Tibial nerve (tissue), 4 donors: ENCODE data around the gene TERT. TPM values are rescaled to one million over a fixed set of nuclear protein-coding genes. Genes with fewer than 3 reads are reported as not detected.

ENCODE experiments used
- DNase-seq, 2 donors: peaks; one replicate each; pipeline ENCODE4 v3.0.0-alpha.2; 2019; ENCODE audit warnings: low spot score in 2 of 2
- H3K27ac ChIP-seq, 4 donors: fragments of 200-600 bp; sonication (generic) in 3 of 4; one replicate each; pipeline ENCODE4 v1.5.1; 2017 to 2019; ENCODE audit warnings: mild to moderate bottlenecking in 1 of 4
- H3K27me3 ChIP-seq, 2 donors: fragments of 200-600 bp; sonication (generic) in 1 of 2; one replicate each; pipeline versions ENCODE4 v1.5.1 to v1.6.0; 2017 to 2019
- H3K36me3 ChIP-seq, 3 donors: fragments of 200-600 bp; sonication (generic); one replicate each; pipeline ENCODE4 v1.5.1; 2018 to 2019
- H3K4me1 ChIP-seq, 4 donors: fragments of 200-600 bp; sonication (generic) in 3 of 4; one replicate each; pipeline ENCODE4 v1.5.1; 2017 to 2019
- H3K4me3 ChIP-seq, 4 donors: fragments of 200-600 bp; sonication (generic) in 3 of 4; one replicate each; pipeline ENCODE4 v1.5.1; 2017 to 2019; ENCODE audit warnings: mild to moderate bottlenecking in 1 of 4, moderate library complexity in 1 of 4
- H3K9me3 ChIP-seq, 4 donors: fragments of 200-600 bp; sonication (generic) in 3 of 4; one replicate each; pipeline ENCODE4 v1.5.1; 2017 to 2019
- CTCF ChIP-seq, 5 experiments: fragments of 200-600 bp in 3 of 5; fragments of 450-650 bp in 2 of 5; sonication (generic) in 3 of 5; IDR thresholded peaks; one replicate each; pipeline ENCODE4 v1.5.1; 2016 to 2019; ENCODE audit warnings: antibody characterized with exemption in 5 of 5, mild to moderate bottlenecking in 3 of 5, moderate library complexity in 2 of 5
- EP300 ChIP-seq, 2 donors: sonication (generic); formaldehyde crosslinking; IDR thresholded peaks; one replicate each; pipeline ENCODE4 v1.6.1; 2017; ENCODE audit warnings: antibody characterized with exemption in 2 of 2, mild to moderate bottlenecking in 1 of 2
- POLR2A ChIP-seq, 2 donors: fragments of 450-650 bp; IDR thresholded peaks; one replicate each; pipeline ENCODE4 v1.6.1; 2017; ENCODE audit warnings: antibody characterized with exemption in 2 of 2, mild to moderate bottlenecking in 2 of 2, moderate library complexity in 2 of 2
- WGBS, 2 donors: methylation state at CpG; one replicate each; pipeline ENCODE4 v1.1.5; 2018; 5-methylcytosine and 5-hydroxymethylcytosine counted together
- total RNA-seq, 4 donors: library from RNA; depleted of rRNA; stranded (reverse); fragments of >200 nt; gene quantifications; one replicate each; pipeline ENCODE4 v1.1.0, GENCODE V29; 2016

The TERT gene
- total RNA-seq, 4 donors from 2014 or later = not detected

- 78 to 83% methylated on average over 27 of the region's 27 CpGs for WGBS, 2 donors
- H3K27me3 ChIP-seq = no peaks in the 10 kb centered on the region
Observed at GRCh38 chr5:1222621-1223277, 72.1 kb downstream of the TERT start.

GRCh38 chr5:1222147-1222546, 72.7 kb downstream of the TERT start:
- 96 to 97% methylated on average over 9 of the region's 9 CpGs for WGBS, 2 donors
- no peaks in the 10 kb centered on the region for H3K36me3 ChIP-seq
- TF ChIP-seq EP300 (IDR thresholded peaks at IDR 0.05) (no peak), POLR2A (IDR thresholded peaks at IDR 0.05) (no peak), CTCF (IDR thresholded peaks at IDR 0.05) (no peak)
- no peaks in the 10 kb centered on the region for H3K4me1 ChIP-seq
- H3K4me3 ChIP-seq = no peak overlapping the region
- H3K27me3 ChIP-seq = no peaks in the 10 kb centered on the region
- H3K9me3 ChIP-seq = no peaks in the 10 kb centered on the region
- DNase-seq = no peak
- H3K27ac ChIP-seq = no peak overlapping the region

More at GRCh38 chr5:1222621-1223277, 72.1 kb downstream of the TERT start:
- H3K27ac ChIP-seq = no peak overlapping the region
- H3K4me3 ChIP-seq = no peak overlapping the region
- no peaks in the 10 kb centered on the region for H3K4me1 ChIP-seq
- no peak for TF ChIP-seq CTCF (IDR thresholded peaks at IDR 0.05)
- TF ChIP-seq POLR2A (IDR thresholded peaks at IDR 0.05) = no peak
- H3K9me3 ChIP-seq = no peaks in the 10 kb centered on the region
- no peaks in the 10 kb centered on the region for H3K36me3 ChIP-seq
- DNase-seq = no peak

- H3K4me1 ChIP-seq = no peaks in the 10 kb centered on the region
- H3K4me3 ChIP-seq = no peak overlapping the region
- H3K9me3 ChIP-seq = no peaks in the 10 kb centered on the region
- no peak for TF ChIP-seq EP300 (IDR thresholded peaks at IDR 0.05)
- TF ChIP-seq CTCF (IDR thresholded peaks at IDR 0.05) = no peak
- no peak for TF ChIP-seq POLR2A (IDR thresholded peaks at IDR 0.05)
- DNase-seq = no peak
- H3K27ac ChIP-seq = no peak overlapping the region
- H3K36me3 ChIP-seq = no peaks in the 10 kb centered on the region
- WGBS, 2 donors = 91 to 95% methylated on average over 10 of the region's 10 CpGs
- H3K27me3 ChIP-seq = no peaks in the 10 kb centered on the region
Observed at GRCh38 chr5:1221721-1222120, 73.1 kb downstream of the TERT start.

- H3K27me3 ChIP-seq = no peaks in the 10 kb centered on the region
- H3K27ac ChIP-seq = no peak overlapping the region
- no peaks in the 10 kb centered on the region for H3K36me3 ChIP-seq
- no peak overlapping the region for H3K4me3 ChIP-seq
- no peaks in the 10 kb centered on the region for H3K4me1 ChIP-seq
- peaks cover 0 to 7% (median 0%) of the 10 kb centered on the region in 4 donors for H3K9me3 ChIP-seq
- TF ChIP-seq POLR2A (IDR thresholded peaks at IDR 0.05) (no peak), CTCF (IDR thresholded peaks at IDR 0.05) (no peak), EP300 (IDR thresholded peaks at IDR 0.05) (no peak)
- 89 to 90% methylated on average over 17 to 18 of the region's 19 CpGs for whole genome bisulfite sequencing, 2 donors
- DNase-seq = no peak
Observed at GRCh38 chr5:1220831-1221230, 74.0 kb downstream of the TERT start.

- no peak for TF ChIP-seq POLR2A (IDR thresholded peaks at IDR 0.05)
- TF ChIP-seq EP300 (IDR thresholded peaks at IDR 0.05) = no peak
- TF ChIP-seq CTCF (IDR thresholded peaks at IDR 0.05) = no peak
- H3K9me3 ChIP-seq = peaks cover 0 to 12% (median 0%) of the 10 kb centered on the region in 4 donors
- no peak for DNase-seq
- H3K4me1 ChIP-seq = no peaks in the 10 kb centered on the region
- H3K27me3 ChIP-seq = no peaks in the 10 kb centered on the region
- no peaks in the 10 kb centered on the region for H3K36me3 ChIP-seq
- no peak overlapping the region for H3K27ac ChIP-seq
- 81 to 82% methylated on average over 9 of the region's 9 CpGs for WGBS, 2 donors
- H3K4me3 ChIP-seq = no peak overlapping the region
Observed at GRCh38 chr5:1220351-1220750, 74.5 kb downstream of the TERT start.
